ENCODE measurements around the gene COA1.
"Not testable (repeated sequence)": the region's sequence is repeated elsewhere in the genome, so short reads cannot be mapped to it uniquely, and the experiment has no call there.

Gene COA1

GRCh38 chr7:43727003-43727402, 2.3 kb downstream of the COA1 start:
- no peak for DNase-seq (ENCODE audit: low read depth)

- no peak for DNase-seq (ENCODE audit: low read depth)
These were observed 2.9 kb downstream of the COA1 start for GRCh38 chr7:43726466-43726865.

DNA sequence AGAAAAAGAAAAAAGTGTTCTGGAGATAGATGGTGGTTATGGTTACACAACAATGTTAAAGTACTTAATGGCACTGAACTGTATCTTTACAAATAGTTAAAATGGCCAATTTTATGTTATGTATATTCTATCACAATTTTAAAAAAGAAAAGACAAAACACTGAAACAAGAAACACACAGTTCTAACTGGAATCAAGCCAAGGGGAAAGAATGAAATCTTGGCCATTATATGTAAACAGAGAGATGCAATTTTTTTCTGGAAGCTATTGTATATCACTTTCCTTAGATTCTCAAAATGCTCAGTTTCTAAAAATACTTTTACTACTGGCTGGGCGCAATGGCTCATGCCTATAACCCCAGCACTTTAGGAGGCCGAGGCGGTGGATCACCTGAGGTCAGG, 4.1 kb downstream of the COA1 start:
- no peak for DNase-seq (ENCODE audit: low read depth)

DNA sequence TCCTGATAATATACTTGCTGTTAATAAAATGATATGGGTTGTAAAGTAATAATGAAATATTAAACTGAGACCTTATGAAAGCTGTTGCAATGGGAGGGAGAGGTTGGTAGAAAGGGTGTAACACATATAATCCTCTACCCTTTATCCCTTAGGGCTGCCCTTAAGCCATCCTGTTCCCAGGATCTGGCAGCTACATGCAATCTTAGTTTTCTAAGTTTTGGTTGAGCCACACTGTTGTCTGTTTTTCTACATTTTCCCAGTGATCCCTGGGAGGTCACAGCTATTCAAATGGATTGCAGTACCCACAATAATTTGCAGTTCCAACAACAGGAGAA, 6.3 kb downstream of the COA1 start:
- DNase-seq (ENCODE audit: low read depth), result no peak

DNA sequence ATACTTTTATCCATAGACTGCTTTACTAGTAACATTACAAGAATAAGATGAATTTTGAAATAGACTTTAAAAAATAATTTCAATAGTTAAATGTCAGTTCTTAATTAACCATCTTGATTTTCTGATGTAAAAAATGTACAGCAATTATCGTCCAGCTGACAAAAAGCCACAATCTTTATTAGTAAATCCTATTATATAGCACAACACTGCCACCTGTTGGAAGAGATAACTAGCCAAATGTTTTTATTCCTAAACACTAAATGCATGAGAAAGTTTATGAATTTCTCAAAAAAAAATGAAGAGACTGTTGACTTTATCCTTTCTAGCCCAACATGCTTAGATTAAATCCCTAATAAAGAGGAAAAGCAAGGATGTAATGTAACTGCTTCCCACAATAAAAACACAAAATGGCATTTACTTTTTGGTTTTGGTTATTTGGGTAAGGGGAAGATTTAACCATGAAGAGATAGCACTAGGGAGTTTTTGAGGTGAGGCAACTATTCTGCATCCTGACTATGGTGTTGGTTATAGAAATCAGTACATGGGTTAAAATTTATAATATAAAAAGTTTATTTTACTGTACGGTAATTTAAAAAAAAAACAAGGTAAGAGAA, 8.0 kb downstream of the COA1 start:
- DNase-seq (ENCODE audit: low read depth), result no peak

GRCh38 chr7:43716598-43716997, 12.7 kb downstream of the COA1 start:
- DNase-seq (ENCODE audit: low read depth), result no peak

- DNase-seq (ENCODE audit: low read depth), result not testable (repeated sequence)
These were observed 13.4 kb downstream of the COA1 start for GRCh38 chr7:43715966-43716365.

DNA sequence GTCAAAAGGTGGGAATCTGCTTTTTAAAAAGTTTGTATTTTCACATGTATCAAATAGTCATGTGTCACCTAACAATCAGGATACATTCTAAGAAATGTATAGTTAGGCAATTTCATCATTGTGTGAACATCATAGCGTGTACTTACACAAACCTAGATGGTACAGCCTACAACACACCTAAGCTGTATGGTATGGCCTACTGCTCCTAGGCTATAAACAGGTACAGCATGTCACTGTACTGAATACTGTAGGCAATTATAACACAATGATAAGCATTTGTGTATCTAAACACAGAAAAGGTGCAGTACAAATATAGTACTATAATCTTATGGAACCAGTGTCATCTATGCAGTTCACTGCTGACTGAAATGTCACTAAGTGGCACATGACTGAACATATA, 17.8 kb downstream of the COA1 start:
- no peak for DNase-seq (ENCODE audit: low read depth)

- DNase-seq (ENCODE audit: low read depth), result not testable (repeated sequence)
These were observed 21.3 kb downstream of the COA1 start for GRCh38 chr7:43708055-43708454.

DNA sequence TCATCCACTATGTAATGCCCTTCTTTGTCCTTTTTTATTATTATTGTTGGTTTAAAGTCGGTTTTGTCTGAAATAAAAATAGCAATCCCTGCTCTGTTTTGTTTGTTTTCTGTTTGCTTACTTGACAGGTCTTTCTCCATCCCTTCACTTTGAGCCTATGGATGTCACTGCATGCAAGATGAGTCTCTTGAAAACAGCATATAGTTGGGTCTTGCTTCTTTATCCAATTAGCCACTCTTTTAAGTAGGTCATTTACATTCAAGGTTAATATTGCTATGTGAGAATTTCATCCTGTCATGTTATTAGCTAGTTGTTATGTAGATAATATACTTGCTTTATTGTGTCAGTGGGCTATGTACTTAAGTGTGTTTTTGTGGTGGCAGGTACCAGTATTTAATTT, 25.8 kb downstream of the COA1 start:
- DNase-seq (ENCODE audit: low read depth), result no peak

DNA sequence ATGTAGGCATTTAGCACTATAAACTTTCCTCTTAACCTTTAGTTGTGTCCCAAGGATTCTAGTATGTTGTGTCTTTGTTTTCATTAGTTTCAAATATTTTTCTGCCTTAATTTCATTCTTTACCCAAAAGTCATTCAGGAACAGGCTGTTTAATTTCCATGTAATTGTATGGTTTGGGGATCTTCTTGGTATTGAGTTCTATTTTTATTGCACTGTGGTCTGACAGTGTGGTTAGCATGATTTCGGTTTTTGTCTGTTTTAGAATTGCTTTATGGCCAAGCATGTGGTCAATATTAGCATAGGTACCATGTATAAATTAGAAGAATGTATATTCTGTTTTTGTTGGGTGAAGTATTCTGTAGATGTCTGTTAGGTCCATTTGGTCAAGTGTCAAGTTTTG, 26.3 kb downstream of the COA1 start:
- no peak for DNase-seq (ENCODE audit: low read depth)

GRCh38 chr7:43701929-43702328, 27.4 kb downstream of the COA1 start:
- DNase-seq (ENCODE audit: low read depth), result no peak

DNA sequence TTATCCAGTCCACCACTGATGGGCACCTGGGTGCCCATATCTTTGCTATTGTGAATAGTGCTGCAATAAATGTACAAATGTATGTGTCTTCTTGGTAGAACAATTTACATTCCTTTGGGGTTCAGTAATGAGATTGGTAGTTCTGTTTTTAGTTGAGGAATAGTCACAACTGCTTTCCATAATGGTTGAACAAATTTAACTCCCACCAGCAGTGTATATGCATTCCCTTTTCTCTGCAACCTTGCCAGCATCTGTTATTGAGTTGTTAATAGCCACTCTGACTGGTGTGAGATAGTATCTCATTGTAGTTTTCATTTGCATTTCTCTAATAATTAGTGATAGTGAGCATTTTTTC, 27.8 kb downstream of the COA1 start:
- no peak for DNase-seq (ENCODE audit: low read depth)

- no peak for DNase-seq (ENCODE audit: low read depth)
These were observed 28.4 kb downstream of the COA1 start for GRCh38 chr7:43700646-43701499.

GRCh38 chr7:43700059-43700501, 29.2 kb downstream of the COA1 start:
- no peak for DNase-seq (ENCODE audit: low read depth)

GRCh38 chr7:43698460-43699255, 30.7 kb downstream of the COA1 start:
- DNase-seq (ENCODE audit: low read depth), result no peak

DNA sequence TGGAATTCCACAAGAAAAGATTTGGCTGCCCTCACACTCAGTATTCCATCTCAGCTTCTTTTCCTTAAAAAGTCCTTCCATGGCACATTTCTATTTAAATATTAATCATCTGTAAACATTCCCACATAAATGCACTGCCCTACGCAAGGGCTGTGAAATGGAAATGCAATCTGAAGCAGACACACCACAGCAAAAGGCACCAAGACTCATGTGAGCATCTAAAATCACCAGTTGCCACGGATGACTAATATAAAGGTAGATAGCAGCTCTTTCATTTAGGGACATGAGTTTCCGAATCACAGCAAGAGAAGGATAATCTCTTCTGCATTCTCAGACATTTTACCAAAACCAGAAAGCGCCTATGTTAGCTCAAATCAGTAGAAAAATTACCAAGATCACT, 31.6 kb downstream of the COA1 start:
- no peak for DNase-seq (ENCODE audit: low read depth)

DNA sequence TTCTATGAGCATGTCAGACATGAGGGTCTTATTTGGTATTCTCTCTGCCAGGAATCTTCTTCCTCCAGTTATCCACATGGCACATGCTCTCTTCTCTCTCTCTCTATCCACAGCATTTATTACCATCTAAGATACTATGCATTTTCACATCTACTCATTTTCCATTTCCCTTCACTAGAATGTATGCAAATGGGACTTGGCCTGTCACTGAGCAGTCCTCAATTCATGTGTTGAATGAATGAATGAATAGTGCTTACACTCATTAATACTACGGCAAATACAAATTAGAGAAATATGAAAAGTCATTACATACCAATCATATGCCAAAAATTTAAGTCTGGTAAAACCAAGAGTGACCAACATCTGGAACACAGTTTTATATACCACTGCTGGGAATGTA, 34.0 kb downstream of the COA1 start:
- no peak for DNase-seq (ENCODE audit: low read depth)

GRCh38 chr7:43694399-43694748, 34.9 kb downstream of the COA1 start:
- no peak for DNase-seq (ENCODE audit: low read depth)

DNA sequence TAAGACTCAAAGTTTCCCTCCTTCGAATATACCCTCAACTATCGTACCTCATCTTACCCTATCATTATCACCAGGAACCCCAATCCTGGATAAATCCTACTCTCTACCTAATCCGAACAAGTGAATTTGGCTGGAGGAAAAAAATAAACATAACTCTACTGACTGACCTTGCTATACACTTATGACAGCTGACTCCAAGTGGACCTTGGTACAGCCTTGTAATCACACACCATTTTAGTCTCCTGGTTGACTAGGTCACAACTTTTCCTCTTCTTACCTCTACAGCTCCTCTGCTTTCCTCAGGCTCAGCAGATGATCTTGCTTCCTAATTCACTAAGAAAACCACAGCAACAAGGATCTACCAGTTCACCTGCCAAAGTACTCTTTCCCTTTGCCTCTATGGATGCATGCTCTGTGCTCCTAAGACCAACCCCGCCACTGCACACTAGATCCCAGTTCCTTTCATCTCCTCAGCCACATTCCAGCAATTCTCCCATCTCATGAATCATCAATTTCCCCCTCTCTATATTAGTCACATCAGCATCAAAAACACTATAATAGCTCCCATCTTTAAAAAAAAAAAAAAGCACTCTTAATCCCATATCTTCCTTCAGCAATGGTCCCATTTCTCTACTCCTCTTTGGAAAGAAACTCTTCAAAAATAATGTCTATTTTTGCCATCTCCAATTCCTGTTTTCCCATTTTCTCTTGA, 35.5 kb downstream of the COA1 start:
- DNase-seq (ENCODE audit: low read depth), result no peak

- no peak for DNase-seq (ENCODE audit: low read depth)
These were observed 36.5 kb downstream of the COA1 start for GRCh38 chr7:43692582-43693373.

- DNase-seq (ENCODE audit: low read depth), result no peak
These were observed 37.7 kb downstream of the COA1 start for GRCh38 chr7:43691611-43692010.

Data from activated T-helper 1 cell treated with Interleukin-2 at 50 U/mL for 16 hours (primary cell).